Measurements from ENCODE around the gene IGF1R. TPM values are rescaled to one million over a fixed set of nuclear protein-coding genes. Genes with fewer than 3 reads are reported as not detected.

Gene IGF1R
- total and polyA plus RNA-seq, 2 of the 8 experiments (the other 6 are each of a cell fraction or from before 2014, with no cell fraction given) = 32.9 to 109 TPM

DNA sequence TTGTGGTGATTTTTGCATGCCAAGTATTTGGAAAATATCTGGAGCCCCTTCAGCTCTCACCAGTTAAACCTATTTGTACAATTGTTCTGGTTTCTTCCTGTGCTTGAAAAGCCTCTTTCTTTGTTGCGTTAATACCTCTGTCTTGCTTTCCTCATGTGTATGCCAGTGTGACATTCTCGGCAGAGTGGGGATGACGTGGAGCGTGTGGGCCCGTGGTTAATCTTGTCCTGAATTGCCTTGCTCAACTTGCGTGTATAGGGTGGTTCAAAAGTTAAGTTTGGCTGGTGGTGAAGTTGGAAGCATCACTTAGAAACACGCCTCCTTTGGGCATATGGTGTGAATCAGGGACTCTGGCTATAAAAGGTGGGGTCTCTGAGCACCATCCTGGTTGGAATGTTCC, 67.1 kb downstream of the IGF1R start:
- H3K23me2 ChIP-seq (ENCODE audit: low read depth, low read length) = peaks cover 2% of the 10 kb centered on the region; the same call in 1 of the 2 replicates
- no peak overlapping the region for H3K14ac ChIP-seq (ENCODE audit: insufficient read length)
- no peak overlapping the region for H2AK5ac ChIP-seq (ENCODE audit: low read depth, low read length)
- no peak overlapping the region for H3K4ac ChIP-seq (replicated peaks; ENCODE audit: insufficient read length, low read depth, low read length)
- H3K79me2 ChIP-seq (ENCODE audit: control insufficient read depth in 1 of 2, insufficient read depth in 2 of 2, low read length in 2 of 2) = peaks cover 68 to 100% of the 10 kb centered on the region in 2 experiments
- H3K4me1 ChIP-seq (replicated peaks in 1 of 4; ENCODE audit: control insufficient read depth in 3 of 4, insufficient read depth in 4 of 4, low read length in 3 of 4) = peaks cover 14 to 48% (median 40%) of the 10 kb centered on the region in 4 experiments
- H2BK120ac ChIP-seq (replicated peaks; ENCODE audit: low read depth, low read length) = no peak overlapping the region
- ChIA-PET POLR2A (ENCODE audit: partially characterized antibody) (no interaction called here), CTCF (ENCODE audit: partially characterized antibody) (interaction anchor here (1.1 to 2.4 kb wide), 2 partner anchors 56 to 196 kb away, joined by 3 to 7 read pairs; no protein-coding TSS in a partner anchor)
- no peak overlapping the region for H4K5ac ChIP-seq (ENCODE audit: insufficient read length, low read depth, low read length)
- no peak overlapping the region for H3K56ac ChIP-seq (replicated peaks; ENCODE audit: insufficient read length, low read depth, low read length)
- no peak overlapping the region for H2BK20ac ChIP-seq (ENCODE audit: low read length)
- H2BK12ac ChIP-seq (ENCODE audit: low read depth, low read length) = 0 out of 2 replicates have a peak overlapping the region, but pooled peaks have one; percentile 50
- no peak overlapping the region for H4K8ac ChIP-seq (ENCODE audit: extremely low read depth, insufficient read depth, low read length)
- peaks cover 0 to 7% (median 3%) of the 10 kb centered on the region in 4 experiments; a peak in 3 of 8 replicates for H3K36me3 ChIP-seq (ENCODE audit: control insufficient read depth in 2 of 4, insufficient read depth in 4 of 4, low read length in 3 of 4)
- H2BK15ac ChIP-seq (ENCODE audit: low read length) = no peak overlapping the region
- DNase-seq (ENCODE audit: low read depth in 1 of 2, low spot score in 2 of 2) (no peak), FAIRE-seq (no peak)
- 86% methylated on average over 7 of the region's 7 CpGs; no CpG with 5 or more reads in 1 of the 2 experiments for WGBS, 2 experiments (ENCODE audit: extremely low coverage in 1 of 2, insufficient coverage in 1 of 2, insufficient read length in 1 of 2, insufficient replicate concordance in 2 of 2, low coverage in 1 of 2, low lambda C conversion rate in 2 of 2, missing lambda C conversion rate in 1 of 2)
- H3K79me1 ChIP-seq (ENCODE audit: low read depth, low read length) = peaks cover 22% of the 10 kb centered on the region
- no peaks in the 10 kb centered on the region for H3K27me3 ChIP-seq (replicated peaks in 1 of 4; ENCODE audit: control insufficient read depth in 3 of 4, extremely low read depth in 1 of 4, insufficient read depth in 3 of 4, low read length in 3 of 4)
- H3K4me3 ChIP-seq (ENCODE audit: extremely low read depth in 1 of 4, insufficient read depth in 2 of 4, low read depth in 3 of 4, low read length in 4 of 4) = no peak overlapping the region; a peak in 1 of 8 replicates
- peak overlapping the region; percentile 18; the same call in 1 of the 2 replicates for H2BK5ac ChIP-seq (ENCODE audit: low read depth, low read length)
- peaks cover 29 to 46% of the 10 kb centered on the region in 2 experiments for H4K20me1 ChIP-seq (replicated peaks in 1 of 2; ENCODE audit: control insufficient read depth in 1 of 2, insufficient read depth in 2 of 2, low read length in 2 of 2)
- no peak overlapping the region for H2AFZ ChIP-seq (ENCODE audit: low read length)
- no peak overlapping the region for H3K4me2 ChIP-seq (ENCODE audit: insufficient read depth in 1 of 2, low read depth in 2 of 2, low read length in 2 of 2)
- no peaks in the 10 kb centered on the region for H3K9me3 ChIP-seq (ENCODE audit: insufficient read depth in 2 of 2, low read depth in 1 of 2, low read length in 1 of 2)
- H3K27ac ChIP-seq (ENCODE audit: low read depth, low read length) = 0 out of 2 replicates have a peak overlapping the region, but pooled peaks have one; percentile 3
- no peak overlapping the region; a peak in 1 of 7 replicates for H3K9ac ChIP-seq (replicated peaks in 1 of 4; ENCODE audit: extremely low read depth in 1 of 4, low read depth in 3 of 4, low read length in 3 of 4)
- H4K91ac ChIP-seq (replicated peaks; ENCODE audit: insufficient read length, low read length) = no peak overlapping the region
- H3K23ac ChIP-seq (ENCODE audit: insufficient read length) = no peak overlapping the region
- no peak overlapping the region; the same call in 1 of the 2 replicates for H3K18ac ChIP-seq (ENCODE audit: extremely low read depth, low read length)
- TF ChIP-seq SAP30 (IDR thresholded peaks at IDR 0.05; ENCODE audit: insufficient read depth, insufficient replicate concordance, low read length) (no peak), RBBP5 (IDR thresholded peaks at IDR 0.05; ENCODE audit: borderline replicate concordance, low read depth, low read length) (no peak), SP2 (IDR thresholded peaks at IDR 0.05; ENCODE audit: low read length) (no peak), CHD1 (IDR thresholded peaks at IDR 0.05; ENCODE audit: low read depth, low read length) (no peak), CBX8 (IDR thresholded peaks at IDR 0.05; ENCODE audit: borderline replicate concordance, low read depth, low read length) (no peak), ASH2L (IDR thresholded peaks at IDR 0.05; ENCODE audit: low read length) (no peak), SP1 (IDR thresholded peaks at IDR 0.05; ENCODE audit: low read depth, low read length) (no peak), ZNF274 (IDR thresholded peaks at IDR 0.05; ENCODE audit: borderline replicate concordance, extremely low read depth, low read length) (no peak)
